HG03175 (cell line): ENCODE data around the gene IFT74.
"Not testable (repeated sequence)": the region's sequence is repeated elsewhere in the genome, so short reads cannot be mapped to it uniquely, and the experiment has no call there.

Experiments used
- ATAC-seq: cut with Tn5 transposase; IDR thresholded peaks from one replicate; pipeline ENCODE4 v1.9.1; 2021; ENCODE audit warnings: mild to moderate bottlenecking, moderate library complexity; ENCODE audit not compliant: unreplicated experiment

The IFT74 gene

GRCh38 chr9:27065288-27065687 is 109.1 kb downstream of the IFT74 start:
- no peak for ATAC-seq

- no peak for ATAC-seq
These were observed 117.9 kb downstream of the IFT74 start for GRCh38 chr9:27073841-27074728.

GRCh38 chr9:27078685-27079084 is 122.5 kb downstream of the IFT74 start:
- ATAC-seq: no peak

- no peak for ATAC-seq
These were observed 129.2 kb downstream of the IFT74 start for GRCh38 chr9:27085456-27085855.

- no peak for ATAC-seq
These were observed 130.8 kb downstream of the IFT74 start for GRCh38 chr9:27086818-27087680.

- no peak for ATAC-seq
These were observed 132.8 kb downstream of the IFT74 start for GRCh38 chr9:27088981-27089380.

- no peak for ATAC-seq
These were observed 133.5 kb downstream of the IFT74 start for GRCh38 chr9:27089706-27090105.

- no peak for ATAC-seq
These were observed 134.0 kb downstream of the IFT74 start for GRCh38 chr9:27090231-27090630.

- no peak for ATAC-seq
These were observed 134.5 kb downstream of the IFT74 start for GRCh38 chr9:27090711-27091110.

- not testable (repeated sequence) for ATAC-seq
These were observed 136.3 kb downstream of the IFT74 start for GRCh38 chr9:27092496-27092895.

- not testable (repeated sequence) for ATAC-seq
These were observed 137.3 kb downstream of the IFT74 start for GRCh38 chr9:27093384-27094067.

GRCh38 chr9:27094640-27095298 is 138.6 kb downstream of the IFT74 start:
- ATAC-seq: no peak

GRCh38 chr9:27107241-27107640 is 151.0 kb downstream of the IFT74 start:
- no peak for ATAC-seq

- ATAC-seq: no peak
These were observed 152.8 kb downstream of the IFT74 start, which contains the start of gene TEK for GRCh38 chr9:27108981-27109541. TEK (plus strand) TSS chr9:27109225; CDS start chr9:27109591, 366 bp downstream.

GRCh38 chr9:27109621-27110020 is 153.4 kb downstream of the IFT74 start:
- no peak for ATAC-seq

GRCh38 chr9:27110181-27110580 is 154.0 kb downstream of the IFT74 start:
- no peak for ATAC-seq

- ATAC-seq: no peak
These were observed 156.0 kb downstream of the IFT74 start for GRCh38 chr9:27112235-27112634.
